DOHH2 (cell line): Measurements from ENCODE around the gene NEBL.

Experiments used
- H3F3A ChIP-seq: fragments of 200-600 bp; sonication (generic), shearing (Covaris generic); 2 replicates; pipeline ENCODE4 v1.6.0; 2016; ENCODE audit warnings: antibody characterized with exemption, mild to moderate bottlenecking; ENCODE audit not compliant: control insufficient read depth, insufficient read depth
- H3K27ac ChIP-seq: fragments of 200-600 bp; sonication (generic); 2 replicates; pipeline ENCODE4 v1.5.1; 2014; ENCODE audit warnings: low read depth, mild to moderate bottlenecking, low read length, moderate library complexity
- H3K27me3 ChIP-seq: fragments of 200-600 bp; sonication (generic); 2 replicates; pipeline ENCODE4 v1.6.1; 2014; ENCODE audit warnings: mild to moderate bottlenecking, low read length, mixed read lengths; ENCODE audit not compliant: control insufficient read depth
- H3K36me3 ChIP-seq: fragments of 200-600 bp; sonication (generic); 2 replicates; pipeline ENCODE4 v1.6.1; 2014; ENCODE audit warnings: mild to moderate bottlenecking, low read length, moderate library complexity, mixed read lengths; ENCODE audit not compliant: control insufficient read depth
- H3K4me1 ChIP-seq: fragments of 200-600 bp; sonication (generic); 2 replicates; pipeline ENCODE4 v1.6.1; 2014; ENCODE audit warnings: mild to moderate bottlenecking, low read length, mixed read lengths; ENCODE audit not compliant: control insufficient read depth
- H3K4me2 ChIP-seq: fragments of 200-600 bp; sonication (generic); 2 replicates; pipeline ENCODE4 v1.6.0; 2014; ENCODE audit warnings: mild to moderate bottlenecking, low read length, moderate library complexity
- H3K4me3 ChIP-seq: fragments of 200-600 bp; sonication (generic); 2 replicates; pipeline ENCODE4 v1.5.1; 2014; ENCODE audit warnings: mild to moderate bottlenecking, low read length, mixed read lengths
- H3K79me2 ChIP-seq: fragments of 200-600 bp; sonication (generic); 2 replicates; pipeline ENCODE4 v1.6.1; 2014; ENCODE audit warnings: mild to moderate bottlenecking, low read length, mixed read lengths; ENCODE audit not compliant: control insufficient read depth
- H3K9me2 ChIP-seq: fragments of 200-600 bp; sonication (generic); replicated peaks from 2 replicates; pipeline ENCODE4 v1.6.1; 2014; ENCODE audit warnings: mild to moderate bottlenecking, low read length, mixed read lengths; ENCODE audit not compliant: control insufficient read depth
- H3K9me3 ChIP-seq: fragments of 200-600 bp; sonication (generic); 2 replicates; pipeline ENCODE4 v1.6.1; 2014; ENCODE audit warnings: antibody characterized with exemption, low read length, mixed read lengths; ENCODE audit not compliant: control insufficient read depth, insufficient read depth
- H4K20me1 ChIP-seq: fragments of 200-600 bp; sonication (generic); 2 replicates; pipeline ENCODE4 v1.6.0; 2014; ENCODE audit warnings: low read depth, mild to moderate bottlenecking, antibody characterized with exemption, low read length, moderate library complexity; ENCODE audit not compliant: control insufficient read depth, insufficient read depth
- CTCF ChIP-seq: fragments of 200-600 bp; sonication (generic); IDR thresholded peaks from one replicate; pipeline ENCODE4 v1.5.1; 2014; ENCODE audit warnings: antibody characterized with exemption, mild to moderate bottlenecking, low read depth, low read length; ENCODE audit not compliant: poor library complexity, severe bottlenecking
- EZH2phosphoT487 ChIP-seq: fragments of 200-600 bp; sonication (generic); IDR thresholded peaks from 2 replicates; pipeline ENCODE4 v1.6.1; 2017; ENCODE audit warnings: borderline replicate concordance, mild to moderate bottlenecking, antibody characterized with exemption, low read length, moderate library complexity, mixed read lengths

The NEBL gene

GRCh38 chr10:20877554-20877953 lies 19.6 kb downstream of the NEBL start:
- no peak overlapping the region for H3K4me2 ChIP-seq
- H3K79me2 ChIP-seq, result no peaks in the 10 kb centered on the region
- no peak for TF ChIP-seq CTCF
- TF ChIP-seq EZH2phosphoT487, result no peak
- no peaks in the 10 kb centered on the region for H4K20me1 ChIP-seq
- H3F3A ChIP-seq, result no peaks in the 10 kb centered on the region
- H3K27ac ChIP-seq, result no peak overlapping the region
- H3K9me3 ChIP-seq, result no peaks in the 10 kb centered on the region; the same call in 1 of the 2 replicates
- no peaks in the 10 kb centered on the region for H3K36me3 ChIP-seq
- H3K27me3 ChIP-seq, result peaks cover 2% of the 10 kb centered on the region; the same call in 1 of the 2 replicates
- H3K4me1 ChIP-seq, result no peaks in the 10 kb centered on the region
- H3K9me2 ChIP-seq, result no peaks in the 10 kb centered on the region
- H3K4me3 ChIP-seq, result no peak overlapping the region

DNA sequence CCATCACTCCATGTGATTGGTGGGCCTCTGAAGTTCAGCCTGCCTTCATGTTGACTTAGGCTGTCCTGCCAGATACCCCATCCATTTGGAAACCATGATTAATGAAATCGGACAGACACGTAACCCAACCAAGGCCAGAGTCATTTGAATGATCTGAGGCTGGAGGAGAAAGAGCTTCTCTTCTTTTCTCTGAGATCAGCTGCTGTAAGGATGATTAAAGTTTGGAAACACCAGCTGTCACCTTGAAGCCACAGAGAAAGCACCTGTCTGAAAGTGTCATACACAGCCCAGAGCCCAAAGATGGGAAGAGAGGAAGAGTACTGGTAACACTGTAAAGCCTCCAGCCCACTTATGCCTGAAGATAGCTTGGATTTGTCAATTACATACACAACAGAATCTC lies 22.9 kb downstream of the NEBL start:
- Histone ChIP-seq H3F3A (no peaks in the 10 kb centered on the region), H3K79me2 (no peaks in the 10 kb centered on the region), H4K20me1 (no peaks in the 10 kb centered on the region), H3K9me3 (no peaks in the 10 kb centered on the region; the same call in 1 of the 2 replicates), H3K4me1 (no peaks in the 10 kb centered on the region), H3K27me3 (no peaks in the 10 kb centered on the region), H3K27ac (no peak overlapping the region), H3K4me2 (no peak overlapping the region), H3K36me3 (no peaks in the 10 kb centered on the region), H3K4me3 (no peak overlapping the region), H3K9me2 (no peaks in the 10 kb centered on the region)
- TF ChIP-seq EZH2phosphoT487 (no peak), CTCF (no peak)

GRCh38 chr10:20871970-20872369 lies 25.1 kb downstream of the NEBL start:
- no peak overlapping the region for H3K4me2 ChIP-seq
- no peaks in the 10 kb centered on the region for H3K79me2 ChIP-seq
- H3F3A ChIP-seq, result no peaks in the 10 kb centered on the region
- H4K20me1 ChIP-seq, result no peaks in the 10 kb centered on the region
- H3K27me3 ChIP-seq, result no peaks in the 10 kb centered on the region
- H3K27ac ChIP-seq, result no peak overlapping the region
- H3K36me3 ChIP-seq, result no peaks in the 10 kb centered on the region
- H3K9me2 ChIP-seq, result no peaks in the 10 kb centered on the region
- no peaks in the 10 kb centered on the region for H3K4me1 ChIP-seq
- TF ChIP-seq EZH2phosphoT487 (no peak), CTCF (no peak)
- no peaks in the 10 kb centered on the region for H3K9me3 ChIP-seq
- no peak overlapping the region for H3K4me3 ChIP-seq

GRCh38 chr10:20870834-20871233 lies 26.3 kb downstream of the NEBL start:
- Histone ChIP-seq H3K4me3 (no peak overlapping the region), H3K36me3 (no peaks in the 10 kb centered on the region), H3K9me2 (no peaks in the 10 kb centered on the region), H3K79me2 (no peaks in the 10 kb centered on the region), H3K9me3 (no peaks in the 10 kb centered on the region), H3K27me3 (no peaks in the 10 kb centered on the region), H4K20me1 (no peaks in the 10 kb centered on the region), H3K27ac (no peak overlapping the region), H3F3A (no peaks in the 10 kb centered on the region), H3K4me2 (no peak overlapping the region), H3K4me1 (no peaks in the 10 kb centered on the region)
- no peak for TF ChIP-seq CTCF
- TF ChIP-seq EZH2phosphoT487, result no peak
